Astrocyte (in vitro differentiated cells and primary cell): ENCODE data around the gene SBNO2. TPM values are rescaled to one million over a fixed set of nuclear protein-coding genes. Genes with fewer than 3 reads are reported as not detected.

ENCODE experiments used
- DNase-seq: peaks from one replicate; pipeline ENCODE4 v3.0.0-alpha.2; 2010; ENCODE audit warnings: low read depth
- FAIRE-seq: peaks from 2 replicates; lab custom pipeline; 2011; peaks lifted over from hg19 to GRCh38; lab: Jason Lieb, UNC
- H2AFZ ChIP-seq: 2 replicates; pipeline ENCODE4 v1.6.0; 2012; ENCODE audit warnings: low read depth, low read length, inconsistent platforms
- H3K27ac ChIP-seq: 2 replicates; pipeline ENCODE4 v1.5.1; 2011; ENCODE audit warnings: low read depth, low read length, inconsistent platforms
- H3K27me3 ChIP-seq: 2 replicates; pipeline ENCODE4 v1.6.0; 2011; ENCODE audit warnings: low read length, inconsistent platforms; ENCODE audit not compliant: insufficient read depth
- H3K36me3 ChIP-seq: 2 replicates; pipeline ENCODE4 v1.5.1; 2011; ENCODE audit warnings: low read length, inconsistent platforms; ENCODE audit not compliant: insufficient read depth
- H3K4me1 ChIP-seq: 2 replicates; pipeline ENCODE4 v1.5.1; 2011; ENCODE audit warnings: low read length, inconsistent platforms; ENCODE audit not compliant: insufficient read depth
- H3K4me2 ChIP-seq: 2 replicates; pipeline ENCODE4 v1.6.0; 2012; ENCODE audit warnings: low read length, inconsistent platforms
- H3K4me3 ChIP-seq: 2 replicates; pipeline ENCODE4 v1.5.1; 2011; ENCODE audit warnings: low read depth, mild to moderate bottlenecking, low read length, inconsistent platforms; ENCODE audit not compliant: insufficient read depth
- H3K79me2 ChIP-seq: 2 replicates; pipeline ENCODE4 v1.6.0; 2012; ENCODE audit warnings: mild to moderate bottlenecking, low read length, inconsistent platforms; ENCODE audit not compliant: insufficient read depth
- H3K9ac ChIP-seq: 2 replicates; pipeline ENCODE4 v1.6.0; 2012; ENCODE audit warnings: mild to moderate bottlenecking, low read length, inconsistent platforms
- H3K9me3 ChIP-seq: 2 replicates; pipeline ENCODE4 v1.5.1; 2012; ENCODE audit warnings: low read depth, mild to moderate bottlenecking, low read length, inconsistent platforms; ENCODE audit not compliant: insufficient read depth
- H4K20me1 ChIP-seq: 2 replicates; pipeline ENCODE4 v1.6.0; 2012; ENCODE audit warnings: low read length, inconsistent platforms; ENCODE audit not compliant: insufficient read depth
- H3K27ac Mint-ChIP-seq: one replicate; pipeline ENCODE4 v1.8.0; 2021; ENCODE audit warnings: mild to moderate bottlenecking, mixed read lengths; ENCODE audit not compliant: unreplicated experiment
- H3K27me3 Mint-ChIP-seq: one replicate; pipeline ENCODE4 v1.8.0; 2021; ENCODE audit warnings: low read depth, mixed read lengths; ENCODE audit not compliant: unreplicated experiment
- H3K36me3 Mint-ChIP-seq: one replicate; pipeline ENCODE4 v1.8.0; 2021; ENCODE audit warnings: low read depth, mixed read lengths; ENCODE audit not compliant: unreplicated experiment
- H3K4me1 Mint-ChIP-seq: one replicate; pipeline ENCODE4 v1.8.0; 2021; ENCODE audit warnings: low read depth, mixed read lengths; ENCODE audit not compliant: unreplicated experiment
- H3K4me3 Mint-ChIP-seq: one replicate; pipeline ENCODE4 v1.8.0; 2021; ENCODE audit warnings: mild to moderate bottlenecking, moderate library complexity, mixed read lengths; ENCODE audit not compliant: unreplicated experiment
- H3K9me3 Mint-ChIP-seq: one replicate; pipeline ENCODE4 v1.8.0; 2021; ENCODE audit warnings: mild to moderate bottlenecking, mixed read lengths; ENCODE audit not compliant: unreplicated experiment
- CTCF ChIP-seq: IDR thresholded peaks from 2 replicates; pipeline ENCODE4 v1.5.1; 2011; ENCODE audit warnings: low read depth, mild to moderate bottlenecking, inconsistent platforms, low read length, moderate library complexity; ENCODE audit not compliant: insufficient read depth
- EZH2 ChIP-seq: IDR thresholded peaks from 2 replicates; pipeline ENCODE4 v1.6.1; 2012; ENCODE audit warnings: mild to moderate bottlenecking, low read length, inconsistent platforms; ENCODE audit not compliant: insufficient read depth
- total RNA-seq: library from RNA; stranded (reverse); gene quantifications from 2 replicates; pipeline ENCODE4 v1.2.1, GENCODE V29; 2021

Gene SBNO2
- total RNA-seq, 1 donor from 2014 or later: 39.3 TPM

- Histone ChIP-seq H3K79me2 (peaks cover 14% of the 10 kb centered on the region), H3K27me3 (no peaks in the 10 kb centered on the region), H3K4me1 (no peaks in the 10 kb centered on the region), H3K9ac (no peak overlapping the region), H4K20me1 (peaks cover 35% of the 10 kb centered on the region), H3K9me3 (no peaks in the 10 kb centered on the region), H3K36me3 (peaks cover 3% of the 10 kb centered on the region), H3K27ac (no peak overlapping the region), H3K4me3 (no peak overlapping the region), H2AFZ (no peak overlapping the region), H3K4me2 (no peak overlapping the region)
- no peak overlapping the region for H3K4me3 Mint-ChIP-seq
- TF ChIP-seq EZH2: no peak
- TF ChIP-seq CTCF: no peak
- no peaks in the 10 kb centered on the region for H3K27me3 Mint-ChIP-seq
- FAIRE-seq (no peak), DNase-seq (no peak)
- H3K27ac Mint-ChIP-seq: no peak overlapping the region
- H3K9me3 Mint-ChIP-seq: no peaks in the 10 kb centered on the region
- peaks cover 8% of the 10 kb centered on the region for H3K4me1 Mint-ChIP-seq
- peaks cover 23% of the 10 kb centered on the region for H3K36me3 Mint-ChIP-seq
Observed at GRCh38 chr19:1138121-1138520, 35.9 kb downstream of the SBNO2 start.

- Mint-ChIP-seq H3K27ac (no peak overlapping the region), H3K9me3 (no peaks in the 10 kb centered on the region), H3K4me3 (no peak overlapping the region), H3K36me3 (peaks cover 13% of the 10 kb centered on the region), H3K27me3 (no peaks in the 10 kb centered on the region), H3K4me1 (peaks cover 8% of the 10 kb centered on the region)
- Histone ChIP-seq H2AFZ (no peak overlapping the region), H3K79me2 (peaks cover 22% of the 10 kb centered on the region), H3K36me3 (no peaks in the 10 kb centered on the region), H4K20me1 (peaks cover 29% of the 10 kb centered on the region), H3K9me3 (no peaks in the 10 kb centered on the region), H3K27ac (no peak overlapping the region), H3K4me1 (peaks cover 9% of the 10 kb centered on the region), H3K27me3 (no peaks in the 10 kb centered on the region), H3K4me3 (no peak overlapping the region), H3K4me2 (no peak overlapping the region), H3K9ac (no peak overlapping the region)
- FAIRE-seq: no peak
- TF ChIP-seq EZH2 (no peak), CTCF (no peak)
- no peak for DNase-seq
Observed at GRCh38 chr19:1136621-1137317, 37.3 kb downstream of the SBNO2 start.

GRCh38 chr19:1136201-1136600 is 37.9 kb downstream of the SBNO2 start:
- peaks cover 28% of the 10 kb centered on the region for H3K79me2 ChIP-seq
- H3K4me2 ChIP-seq: no peak overlapping the region
- H3K27ac ChIP-seq: no peak overlapping the region
- DNase-seq: no peak
- no peaks in the 10 kb centered on the region for H3K27me3 ChIP-seq
- Mint-ChIP-seq H3K4me3 (no peak overlapping the region), H3K27ac (no peak overlapping the region), H3K9me3 (no peaks in the 10 kb centered on the region), H3K36me3 (peaks cover 13% of the 10 kb centered on the region), H3K4me1 (peaks cover 8% of the 10 kb centered on the region), H3K27me3 (no peaks in the 10 kb centered on the region)
- H2AFZ ChIP-seq: no peak overlapping the region
- peaks cover 12% of the 10 kb centered on the region for H3K4me1 ChIP-seq
- no peak for FAIRE-seq
- no peak for TF ChIP-seq CTCF
- no peak for TF ChIP-seq EZH2
- H3K36me3 ChIP-seq: no peaks in the 10 kb centered on the region
- no peak overlapping the region for H3K4me3 ChIP-seq
- H3K9ac ChIP-seq: no peak overlapping the region
- H4K20me1 ChIP-seq: peaks cover 31% of the 10 kb centered on the region
- no peaks in the 10 kb centered on the region for H3K9me3 ChIP-seq
